Upper lobe of right lung (tissue), 1 donor: ENCODE results near the gene FITM2. TPM values are rescaled to one million over a fixed set of nuclear protein-coding genes. Genes with fewer than 3 reads are reported as not detected.
A peak's percentile ranks its signal among the peaks of the same experiment; 100 is the strongest.

Experiments used
- ATAC-seq: fragments of 200-7000 bp; cut with Tn5 transposase; one replicate; pipeline ENCODE4 v1.9.1; 2020; ENCODE audit warnings: mild to moderate bottlenecking, moderate library complexity
- DNase-seq: peaks from one replicate; pipeline ENCODE4 v3.0.0-alpha.2; 2020
- H3K27ac ChIP-seq: fragments of 200-600 bp; one replicate; pipeline ENCODE4 v1.8.0; 2022
- H3K27me3 ChIP-seq: fragments of 200-600 bp; one replicate; pipeline ENCODE4 v1.8.0; 2022; ENCODE audit warnings: mild to moderate bottlenecking
- H3K36me3 ChIP-seq: fragments of 200-600 bp; one replicate; pipeline ENCODE4 v1.8.0; 2022
- H3K4me1 ChIP-seq: fragments of 200-600 bp; one replicate; pipeline ENCODE4 v1.8.0; 2022
- H3K4me3 ChIP-seq: fragments of 200-600 bp; one replicate; pipeline ENCODE4 v1.8.0; 2022; ENCODE audit warnings: mild to moderate bottlenecking
- H3K9me3 ChIP-seq: fragments of 200-600 bp; one replicate; pipeline ENCODE4 v1.8.0; 2022
- intact Hi-C: fragments of 100-400 bp; cut with DNase I; formaldehyde crosslinking; loops from one replicate; pipeline ENCODE4 v1.11.0; 2022
- total RNA-seq: library from RNA; stranded (reverse); fragmentation: NEBNext Ultra II Directional; extraction: Animal tissue kit (Norgen Biotek cat#: 25700); gene quantifications from one replicate; pipeline ENCODE4 v1.2.1, GENCODE V29; 2021
- TF ChIP-seq, protein P1 (sequence below): fragments of 200-600 bp; IDR thresholded peaks from one replicate; pipeline ENCODE4 v1.8.0; 2022; ENCODE audit warnings: antibody characterized with exemption
- donor health status: DM: no; HTN: yes; CAD: no; lungs with severe emphysema.

FITM2 gene
- total RNA-seq, 1 donor from 2014 or later, result 12.6 TPM

DNA sequence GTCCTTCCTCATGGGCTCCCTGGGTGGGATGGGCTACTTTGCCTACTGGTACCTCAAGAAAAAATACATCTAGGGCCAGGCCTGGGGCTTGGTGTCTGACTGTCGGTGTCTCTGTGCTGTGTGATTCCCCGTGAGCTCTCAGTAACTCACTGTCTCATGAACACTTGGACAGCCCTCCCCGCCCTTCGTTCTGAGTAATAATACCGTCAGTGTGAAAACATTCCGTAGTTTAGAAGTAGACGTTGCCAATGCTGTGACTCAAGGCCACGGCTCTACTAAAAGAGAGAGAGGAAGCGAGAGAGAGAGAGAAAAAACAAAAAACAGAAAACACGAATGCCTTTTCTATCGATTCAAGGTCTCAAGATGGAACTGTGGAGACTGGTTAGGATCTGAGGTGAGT lies 31.8 kb downstream of the FITM2 start:
- Histone ChIP-seq H3K27me3 (no peaks in the 10 kb centered on the region), H3K27ac (no peak overlapping the region), H3K36me3 (no peaks in the 10 kb centered on the region), H3K4me1 (no peaks in the 10 kb centered on the region), H3K9me3 (no peaks in the 10 kb centered on the region), H3K4me3 (no peak overlapping the region)
- TF ChIP-seq, protein P1, sequence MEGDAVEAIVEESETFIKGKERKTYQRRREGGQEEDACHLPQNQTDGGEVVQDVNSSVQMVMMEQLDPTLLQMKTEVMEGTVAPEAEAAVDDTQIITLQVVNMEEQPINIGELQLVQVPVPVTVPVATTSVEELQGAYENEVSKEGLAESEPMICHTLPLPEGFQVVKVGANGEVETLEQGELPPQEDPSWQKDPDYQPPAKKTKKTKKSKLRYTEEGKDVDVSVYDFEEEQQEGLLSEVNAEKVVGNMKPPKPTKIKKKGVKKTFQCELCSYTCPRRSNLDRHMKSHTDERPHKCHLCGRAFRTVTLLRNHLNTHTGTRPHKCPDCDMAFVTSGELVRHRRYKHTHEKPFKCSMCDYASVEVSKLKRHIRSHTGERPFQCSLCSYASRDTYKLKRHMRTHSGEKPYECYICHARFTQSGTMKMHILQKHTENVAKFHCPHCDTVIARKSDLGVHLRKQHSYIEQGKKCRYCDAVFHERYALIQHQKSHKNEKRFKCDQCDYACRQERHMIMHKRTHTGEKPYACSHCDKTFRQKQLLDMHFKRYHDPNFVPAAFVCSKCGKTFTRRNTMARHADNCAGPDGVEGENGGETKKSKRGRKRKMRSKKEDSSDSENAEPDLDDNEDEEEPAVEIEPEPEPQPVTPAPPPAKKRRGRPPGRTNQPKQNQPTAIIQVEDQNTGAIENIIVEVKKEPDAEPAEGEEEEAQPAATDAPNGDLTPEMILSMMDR, result no peak
- intact Hi-C loops, result no loop called here
- ATAC-seq, result no peak
- no peak for DNase-seq

DNA sequence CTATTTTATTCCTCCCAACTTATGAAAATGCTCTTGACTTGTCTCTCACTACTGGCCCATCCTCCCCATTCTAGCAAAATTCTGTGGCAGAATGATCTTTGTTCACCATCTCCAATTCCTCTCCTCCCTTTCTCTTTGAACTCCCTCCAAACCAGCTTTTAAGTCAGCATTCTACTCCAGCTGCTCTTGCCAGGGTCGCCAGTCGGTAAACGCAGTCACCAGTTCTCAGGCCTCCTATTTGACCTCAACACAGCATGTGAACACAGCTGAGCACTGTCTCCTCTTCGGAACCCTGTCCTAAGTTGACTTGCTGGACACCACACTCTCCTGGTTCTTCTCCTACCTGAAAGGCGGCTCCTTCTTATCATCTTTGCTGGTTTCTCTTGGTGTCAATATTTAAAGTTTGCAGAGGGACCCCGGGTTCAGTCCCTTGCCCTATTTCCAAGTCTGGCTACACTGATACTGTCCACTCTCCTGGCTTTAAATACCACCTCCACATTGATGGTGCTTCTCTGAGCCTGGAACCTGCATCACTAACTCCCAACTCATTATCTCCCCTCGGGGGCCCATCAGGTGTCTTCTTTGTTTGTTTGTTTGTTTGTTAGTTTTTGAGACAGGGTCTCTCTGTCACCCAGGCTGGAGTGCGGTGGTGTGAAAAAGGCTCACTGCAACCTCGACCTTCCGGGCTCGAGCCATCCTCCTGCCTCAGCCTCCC lies 36.5 kb downstream of the FITM2 start:
- H3K27me3 ChIP-seq, result no peaks in the 10 kb centered on the region
- ATAC-seq, result no peak
- DNase-seq, result no peak
- TF ChIP-seq, protein P1, result no peak
- no peak overlapping the region for H3K4me3 ChIP-seq
- H3K4me1 ChIP-seq, result no peaks in the 10 kb centered on the region
- no peaks in the 10 kb centered on the region for H3K36me3 ChIP-seq
- no peaks in the 10 kb centered on the region for H3K9me3 ChIP-seq
- intact Hi-C loops, result no loop called here
- H3K27ac ChIP-seq, result no peak overlapping the region

DNA sequence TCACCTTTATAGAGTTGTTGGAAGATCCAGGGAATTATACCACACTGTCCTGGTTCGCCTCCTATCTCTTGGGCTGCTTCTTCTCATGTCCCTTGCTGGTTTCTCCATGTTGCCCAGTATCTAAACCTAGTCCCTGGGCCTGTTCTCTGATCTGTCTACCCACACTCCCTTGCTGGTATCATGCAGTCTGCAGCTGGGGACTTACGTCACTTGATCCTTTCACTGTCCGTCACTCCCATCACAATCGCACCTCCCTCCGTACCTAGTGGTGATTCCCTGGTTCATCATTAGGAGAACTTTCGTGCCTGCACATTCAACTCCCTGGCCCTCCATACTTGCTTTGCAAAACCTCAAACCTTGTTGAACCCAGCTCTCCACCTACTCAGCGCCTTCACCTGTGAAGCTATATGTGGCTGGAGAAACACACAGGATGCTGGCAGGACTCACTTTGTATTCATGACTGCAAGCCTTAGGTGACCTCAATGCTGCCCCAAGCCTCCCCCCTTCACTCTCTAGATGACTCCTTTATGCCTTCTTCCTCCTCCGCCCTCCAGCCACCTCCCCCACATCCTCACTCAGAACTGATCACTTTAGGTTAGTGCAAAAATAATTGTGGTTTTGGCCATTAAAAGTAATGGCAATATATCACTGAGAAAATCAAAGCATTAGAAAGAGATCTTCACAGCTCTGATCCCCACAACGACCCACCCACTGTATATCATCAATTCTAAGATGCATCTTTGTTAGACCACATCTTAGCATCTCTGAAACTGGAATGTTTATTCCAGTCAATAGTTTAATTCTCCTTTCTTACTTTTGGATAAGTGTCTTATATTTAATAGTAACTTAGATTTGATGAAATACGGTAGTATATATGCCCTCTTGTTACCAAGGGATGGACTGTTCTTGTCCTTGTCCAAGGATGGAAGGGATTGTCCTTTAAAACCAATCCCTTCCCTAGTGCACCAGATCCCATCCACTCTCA lies 37.5 kb downstream of the FITM2 start:
- H3K4me3 ChIP-seq, result no peak overlapping the region
- TF ChIP-seq, protein P1, result no peak
- ATAC-seq, result no peak
- H3K9me3 ChIP-seq, result no peaks in the 10 kb centered on the region
- no peak for DNase-seq
- H3K4me1 ChIP-seq, result no peaks in the 10 kb centered on the region
- H3K27me3 ChIP-seq, result no peaks in the 10 kb centered on the region
- H3K27ac ChIP-seq, result no peak overlapping the region
- intact Hi-C loops, result no loop called here
- H3K36me3 ChIP-seq, result no peaks in the 10 kb centered on the region

DNA sequence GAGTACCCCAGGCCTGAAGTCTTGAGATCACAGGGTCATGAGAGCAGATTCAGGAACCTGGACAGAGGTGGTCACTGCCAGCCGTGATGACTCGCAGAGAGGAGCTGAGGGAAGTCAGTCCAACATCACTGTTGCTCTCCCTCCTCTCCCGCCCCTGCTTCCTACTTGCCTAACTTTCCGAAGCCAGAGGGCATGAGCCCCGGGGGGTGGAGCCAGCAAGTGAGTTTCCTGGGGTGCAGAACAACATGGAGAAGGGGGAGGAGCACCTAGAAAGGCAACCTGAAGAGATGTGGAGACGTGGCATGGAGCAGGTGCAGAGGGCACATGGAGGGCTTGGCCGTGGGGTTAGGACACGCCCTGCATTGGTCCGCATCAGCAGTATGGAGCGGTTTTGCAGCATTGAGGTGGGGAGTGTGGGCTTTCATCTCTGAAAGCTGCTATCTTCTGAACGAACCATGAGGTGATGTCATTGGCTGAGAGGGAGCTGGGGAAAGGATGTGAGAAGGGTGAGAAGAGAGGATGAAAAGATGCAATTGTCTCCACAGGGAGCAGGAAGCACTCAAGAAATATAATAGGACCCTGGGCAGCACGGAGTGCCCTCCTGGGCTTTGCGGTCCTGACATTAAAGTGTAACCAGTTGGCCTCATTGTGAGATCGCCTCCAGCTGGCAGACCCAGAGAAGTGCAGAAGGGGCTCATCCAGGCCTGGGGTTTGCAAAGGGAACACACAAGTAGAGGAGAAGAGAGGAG lies 38.9 kb downstream of the FITM2 start:
- no peak overlapping the region for H3K4me3 ChIP-seq
- intact Hi-C loops, result no loop called here
- H3K27ac ChIP-seq, result no peak overlapping the region
- TF ChIP-seq, protein P1, result peak; percentile 5
- ATAC-seq, result no peak
- no peaks in the 10 kb centered on the region for H3K36me3 ChIP-seq
- no peak for DNase-seq
- H3K27me3 ChIP-seq, result no peaks in the 10 kb centered on the region
- no peaks in the 10 kb centered on the region for H3K9me3 ChIP-seq
- H3K4me1 ChIP-seq, result no peaks in the 10 kb centered on the region

DNA sequence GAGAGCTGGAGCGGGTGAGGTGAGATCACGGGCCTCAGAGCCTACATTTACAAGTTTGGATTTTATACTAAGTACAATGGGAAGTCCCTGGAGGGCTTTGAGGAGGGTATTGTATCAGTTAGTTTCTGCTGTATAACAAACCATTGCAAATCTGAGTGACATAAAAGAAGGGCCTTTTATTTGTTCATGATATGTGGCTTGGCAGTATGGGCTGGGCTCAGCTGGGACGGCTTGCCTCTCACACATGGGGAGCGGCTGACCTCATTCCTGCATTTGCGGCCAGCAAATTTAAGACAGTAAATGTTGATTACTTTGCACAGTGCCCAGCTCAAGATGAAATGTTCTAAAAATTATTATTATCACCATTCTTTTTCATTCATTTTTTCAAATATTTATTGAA lies 42.2 kb downstream of the FITM2 start:
- intact Hi-C loops, result no loop called here
- Histone ChIP-seq H3K36me3 (no peaks in the 10 kb centered on the region), H3K27ac (no peak overlapping the region), H3K4me1 (no peaks in the 10 kb centered on the region), H3K9me3 (no peaks in the 10 kb centered on the region), H3K4me3 (no peak overlapping the region), H3K27me3 (no peaks in the 10 kb centered on the region)
- TF ChIP-seq, protein P1, result no peak
- DNase-seq, result no peak
- ATAC-seq, result no peak
